ENCODE results near the gene UBE2D4. TPM values are rescaled to one million over a fixed set of nuclear protein-coding genes. Genes with fewer than 3 reads are reported as not detected.

The UBE2D4 gene
- total RNA-seq = 27.4 and 34.0 TPM in 2 replicates

DNA sequence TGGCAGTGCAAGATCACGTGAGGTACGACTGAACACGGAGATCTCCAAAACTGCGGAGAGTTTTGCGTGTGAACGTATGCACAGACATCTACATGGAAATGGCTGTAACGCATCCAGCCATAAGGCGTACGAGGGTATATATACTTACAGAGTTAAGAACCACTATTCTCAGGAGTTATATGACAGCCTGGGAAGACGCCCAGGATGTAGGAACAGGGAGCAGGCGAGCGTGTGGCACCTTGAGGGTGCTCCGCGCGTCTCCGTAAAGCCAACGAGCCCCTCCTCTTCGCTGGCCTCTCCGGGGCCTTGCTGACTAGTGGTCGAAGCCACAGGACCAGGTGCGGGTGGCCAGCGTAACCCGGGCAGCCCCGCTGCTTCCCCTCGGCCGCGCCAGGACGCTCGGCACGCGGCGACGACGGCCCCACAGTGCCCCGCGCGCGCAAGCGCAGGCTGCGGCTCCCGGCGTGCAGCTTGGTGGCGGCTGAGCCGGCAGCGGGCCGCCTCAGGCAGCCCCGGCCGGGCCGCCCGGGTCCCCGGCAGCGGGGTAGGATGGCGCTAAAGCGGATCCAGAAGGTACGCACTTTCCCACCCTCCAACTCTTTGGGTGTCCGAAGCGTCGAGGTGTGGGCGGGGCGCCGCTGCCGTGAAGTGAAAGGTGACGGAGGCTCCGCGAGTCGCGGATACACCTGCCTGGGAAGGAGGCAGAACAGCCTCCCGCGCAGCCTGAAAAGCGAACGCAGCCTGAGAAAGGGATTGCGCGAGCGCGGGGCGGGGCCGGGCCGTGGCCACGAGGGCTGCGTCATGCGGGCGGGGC is at the start of gene UBE2D4:
Gene UBE2D4, plus strand, starts transcription at position 453 of the 814 bp plus-strand sequence. Its CDS starts 97 bp downstream, at position 550.
- no peaks in the 10 kb centered on the region for H3K36me3 ChIP-seq (ENCODE audit: control insufficient read depth, insufficient read depth, low read length)
- H3K27me3 ChIP-seq (ENCODE audit: control insufficient read depth, insufficient read depth, low read length) = no peaks in the 10 kb centered on the region
- TF ChIP-seq CTCF (IDR thresholded peaks at IDR 0.05; ENCODE audit: insufficient read depth, low read length, poor library complexity, severe bottlenecking) = no peak
- DNase-seq (ENCODE audit: low read depth) = no peak
- H3K4me3 ChIP-seq (ENCODE audit: low read depth, low read length) = peak within 1 kb of the TSS; percentile 61

- no peak for TF ChIP-seq CTCF (IDR thresholded peaks at IDR 0.05; ENCODE audit: insufficient read depth, low read length, poor library complexity, severe bottlenecking)
- Histone ChIP-seq H3K4me3 (ENCODE audit: low read depth, low read length) (no peak overlapping the region), H3K36me3 (ENCODE audit: control insufficient read depth, insufficient read depth, low read length) (peaks cover 1% of the 10 kb centered on the region), H3K27me3 (ENCODE audit: control insufficient read depth, insufficient read depth, low read length) (no peaks in the 10 kb centered on the region)
- DNase-seq (ENCODE audit: low read depth) = no peak
These were observed 49.1 kb upstream of the UBE2D4 start for GRCh38 chr7:43876976-43877745.

DNA sequence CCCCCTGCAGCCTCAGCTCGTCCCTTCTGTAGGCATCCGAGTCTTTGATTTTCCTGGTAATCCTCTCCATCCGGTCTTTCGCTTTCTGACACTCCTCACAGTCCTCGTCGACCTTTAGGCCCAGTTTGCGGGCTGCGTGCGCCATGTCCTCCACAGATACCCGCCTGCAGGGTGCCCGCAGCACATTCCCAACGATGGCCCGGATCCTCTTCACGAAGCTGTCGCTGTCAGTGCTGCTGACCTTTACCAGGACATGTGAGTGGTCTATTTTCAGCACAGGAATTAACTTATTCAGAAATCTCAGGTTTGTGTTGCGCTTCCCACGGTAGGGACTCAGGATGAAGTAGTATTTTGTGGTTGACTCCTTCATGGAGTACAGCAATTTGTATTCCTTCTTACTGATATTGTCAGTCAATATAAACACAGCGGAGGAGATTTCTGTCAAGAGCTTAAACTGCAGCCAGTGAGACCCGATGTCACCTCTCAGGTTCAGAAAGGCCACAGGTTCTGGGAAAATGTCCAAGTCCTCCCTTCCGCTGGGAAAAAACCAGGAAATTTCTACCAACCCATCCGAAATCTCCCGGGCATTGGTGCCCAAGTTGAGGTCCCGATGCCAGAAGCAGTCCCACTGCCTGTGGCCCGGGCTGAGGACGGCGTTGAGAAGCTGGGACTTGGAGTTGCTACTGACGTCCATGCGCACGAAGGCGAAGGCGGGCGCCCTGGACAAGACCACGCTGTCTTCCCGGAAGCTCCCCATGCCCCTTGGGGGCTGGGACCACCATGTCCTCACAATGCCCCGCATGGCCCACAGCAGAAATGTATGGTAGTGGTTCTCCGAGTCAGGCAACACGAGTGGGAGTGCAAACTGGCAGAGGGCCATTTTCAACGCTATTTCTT is 48.0 kb upstream of the UBE2D4 start:
- Histone ChIP-seq H3K36me3 (ENCODE audit: control insufficient read depth, insufficient read depth, low read length) (peaks cover 1% of the 10 kb centered on the region), H3K27me3 (ENCODE audit: control insufficient read depth, insufficient read depth, low read length) (no peaks in the 10 kb centered on the region), H3K4me3 (ENCODE audit: low read depth, low read length) (no peak overlapping the region)
- TF ChIP-seq CTCF (IDR thresholded peaks at IDR 0.05; ENCODE audit: insufficient read depth, low read length, poor library complexity, severe bottlenecking) = no peak
- no peak for DNase-seq (ENCODE audit: low read depth)

DNA sequence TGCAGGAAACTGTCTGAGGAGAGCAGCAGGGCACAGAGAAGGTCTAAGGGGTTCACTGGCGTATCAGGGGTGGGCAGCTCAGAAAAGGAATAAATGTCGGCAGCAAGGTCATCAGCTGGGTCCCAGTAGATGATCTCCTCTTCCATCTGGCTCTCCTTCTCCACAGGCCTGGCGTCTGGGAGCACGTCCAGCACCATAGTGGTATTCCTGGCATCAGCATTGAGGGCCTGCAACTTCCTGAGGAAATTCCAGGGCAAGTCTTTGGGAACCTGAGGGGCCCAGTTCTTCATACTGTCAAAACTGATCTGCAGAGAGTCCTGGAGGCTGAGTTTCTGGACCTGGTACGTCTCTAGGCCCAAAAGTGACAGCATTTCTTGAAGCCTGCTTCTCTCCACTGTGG is 47.4 kb upstream of the UBE2D4 start:
- no peak overlapping the region for H3K4me3 ChIP-seq (ENCODE audit: low read depth, low read length)
- H3K36me3 ChIP-seq (ENCODE audit: control insufficient read depth, insufficient read depth, low read length) = peaks cover 1% of the 10 kb centered on the region
- DNase-seq (ENCODE audit: low read depth) = no peak
- H3K27me3 ChIP-seq (ENCODE audit: control insufficient read depth, insufficient read depth, low read length) = no peaks in the 10 kb centered on the region
- no peak for TF ChIP-seq CTCF (IDR thresholded peaks at IDR 0.05; ENCODE audit: insufficient read depth, low read length, poor library complexity, severe bottlenecking)

DNA sequence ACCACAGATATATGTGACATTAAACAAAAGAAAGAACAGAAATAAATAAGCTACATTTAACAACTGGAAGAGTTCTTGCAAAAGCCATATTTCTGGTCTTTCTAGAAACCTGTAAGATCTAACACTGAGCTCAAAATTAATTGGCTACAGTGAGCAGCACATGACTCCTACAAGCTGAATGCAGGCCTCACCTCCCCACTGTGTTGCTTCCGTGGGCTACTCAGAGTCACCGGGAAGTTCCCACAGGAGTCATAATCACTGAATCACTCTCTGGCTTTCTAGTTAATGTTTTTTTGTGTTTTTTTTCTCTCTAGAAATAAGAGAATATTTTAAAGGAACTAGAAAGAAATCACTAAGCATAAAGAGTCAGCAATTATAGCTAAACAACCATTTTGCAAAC is 46.8 kb upstream of the UBE2D4 start:
- DNase-seq (ENCODE audit: low read depth) = peak; percentile 49
- H3K36me3 ChIP-seq (ENCODE audit: control insufficient read depth, insufficient read depth, low read length) = peaks cover 3% of the 10 kb centered on the region
- H3K27me3 ChIP-seq (ENCODE audit: control insufficient read depth, insufficient read depth, low read length) = no peaks in the 10 kb centered on the region
- H3K4me3 ChIP-seq (ENCODE audit: low read depth, low read length) = no peak overlapping the region
- no peak for TF ChIP-seq CTCF (IDR thresholded peaks at IDR 0.05; ENCODE audit: insufficient read depth, low read length, poor library complexity, severe bottlenecking)
